ENCODE data around the gene ADAM11. TPM values are rescaled to one million over a fixed set of nuclear protein-coding genes. Genes with fewer than 3 reads are reported as not detected.

Gene ADAM11
- total and polyA plus RNA-seq, 12 donors, result 0.05 to 0.80 (median 0.32) TPM; not detected in 2

DNA sequence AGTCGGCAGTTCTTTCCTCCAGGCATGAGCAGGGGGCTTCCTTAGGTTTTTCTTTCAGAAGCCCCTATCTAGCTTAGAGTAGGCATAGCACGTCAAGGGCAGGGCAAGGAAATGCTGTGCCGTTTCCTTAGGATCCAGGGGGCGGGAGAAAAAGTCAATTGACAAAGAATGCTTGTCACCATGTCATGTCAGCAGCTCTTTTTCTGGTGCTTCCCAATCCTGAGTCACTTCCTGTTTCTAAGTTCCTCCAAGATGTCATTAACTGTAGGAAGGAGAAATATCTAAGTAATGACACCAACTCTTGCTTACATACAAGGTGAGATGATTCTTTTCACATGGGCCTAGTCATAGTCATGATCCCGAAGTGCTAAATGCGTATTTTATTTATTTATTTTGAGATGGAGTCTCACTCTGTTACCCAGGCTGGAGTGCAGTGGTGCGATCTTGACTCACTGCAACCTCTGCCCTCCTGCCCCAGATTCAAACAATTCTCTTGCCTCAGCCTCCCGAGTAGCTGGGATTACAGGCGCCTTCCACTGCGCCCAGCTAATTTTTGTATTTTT is 36.1 kb downstream of the ADAM11 start:
- 59 to 64% (median 62%) methylated on average over 10 of the region's 10 CpGs for WGBS, 4 donors
- Histone ChIP-seq H3K4me3 (no peak overlapping the region), H3K27me3 (no peaks in the 10 kb centered on the region), H3K36me3 (replicated peaks in 1 of 2) (no peaks in the 10 kb centered on the region), H3K9me3 (replicated peaks in 1 of 3) (no peaks in the 10 kb centered on the region), H3K27ac (peak overlapping the region in 2 of 5 donors; percentile 56 to 73), H3K4me1 (replicated peaks in 1 of 2) (no peaks in the 10 kb centered on the region)
- intact Hi-C loops (cut with DNase I), result no loop called here
- DNase-seq, result peak in 1 of 7 donors; percentile 33
- TF ChIP-seq POLR2A (IDR thresholded peaks at IDR 0.05), result no peak
- TF ChIP-seq, protein P1, sequence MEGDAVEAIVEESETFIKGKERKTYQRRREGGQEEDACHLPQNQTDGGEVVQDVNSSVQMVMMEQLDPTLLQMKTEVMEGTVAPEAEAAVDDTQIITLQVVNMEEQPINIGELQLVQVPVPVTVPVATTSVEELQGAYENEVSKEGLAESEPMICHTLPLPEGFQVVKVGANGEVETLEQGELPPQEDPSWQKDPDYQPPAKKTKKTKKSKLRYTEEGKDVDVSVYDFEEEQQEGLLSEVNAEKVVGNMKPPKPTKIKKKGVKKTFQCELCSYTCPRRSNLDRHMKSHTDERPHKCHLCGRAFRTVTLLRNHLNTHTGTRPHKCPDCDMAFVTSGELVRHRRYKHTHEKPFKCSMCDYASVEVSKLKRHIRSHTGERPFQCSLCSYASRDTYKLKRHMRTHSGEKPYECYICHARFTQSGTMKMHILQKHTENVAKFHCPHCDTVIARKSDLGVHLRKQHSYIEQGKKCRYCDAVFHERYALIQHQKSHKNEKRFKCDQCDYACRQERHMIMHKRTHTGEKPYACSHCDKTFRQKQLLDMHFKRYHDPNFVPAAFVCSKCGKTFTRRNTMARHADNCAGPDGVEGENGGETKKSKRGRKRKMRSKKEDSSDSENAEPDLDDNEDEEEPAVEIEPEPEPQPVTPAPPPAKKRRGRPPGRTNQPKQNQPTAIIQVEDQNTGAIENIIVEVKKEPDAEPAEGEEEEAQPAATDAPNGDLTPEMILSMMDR (IDR thresholded peaks at IDR 0.05), result no peak

DNA sequence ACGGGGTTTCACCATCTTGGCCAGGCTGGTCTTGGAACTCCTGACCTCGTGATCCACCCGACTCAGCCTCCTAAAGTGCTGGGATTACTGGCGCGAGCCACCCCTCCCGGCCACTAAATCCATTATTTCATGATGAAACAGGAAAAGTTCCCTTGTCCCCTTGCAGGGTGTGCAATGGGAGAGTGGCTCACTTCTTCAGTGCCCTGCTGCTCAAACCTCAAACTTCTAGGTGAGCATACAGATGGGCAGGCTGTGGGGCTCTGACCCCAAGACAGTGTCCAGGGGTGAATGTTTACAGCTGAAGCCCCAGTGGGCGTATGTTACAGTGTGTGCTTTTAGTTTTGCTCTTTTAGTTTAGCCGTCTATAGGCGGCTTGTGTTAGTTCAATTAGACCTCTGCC is 36.6 kb downstream of the ADAM11 start:
- H3K9me3 ChIP-seq (replicated peaks in 1 of 3), result no peaks in the 10 kb centered on the region
- intact Hi-C loops (cut with DNase I), result no loop called here
- no peak for TF ChIP-seq POLR2A (IDR thresholded peaks at IDR 0.05)
- TF ChIP-seq, protein P1 (IDR thresholded peaks at IDR 0.05), result no peak
- no peaks in the 10 kb centered on the region for H3K4me1 ChIP-seq (replicated peaks in 1 of 2)
- 78 to 90% (median 84%) methylated on average over 8 to 9 of the region's 9 CpGs for WGBS, 4 donors
- no peak overlapping the region for H3K4me3 ChIP-seq
- peak overlapping the region in 2 of 5 donors; percentile 56 to 73 for H3K27ac ChIP-seq
- no peaks in the 10 kb centered on the region for H3K36me3 ChIP-seq (replicated peaks in 1 of 2)
- DNase-seq, result no peak
- H3K27me3 ChIP-seq, result no peaks in the 10 kb centered on the region

DNA sequence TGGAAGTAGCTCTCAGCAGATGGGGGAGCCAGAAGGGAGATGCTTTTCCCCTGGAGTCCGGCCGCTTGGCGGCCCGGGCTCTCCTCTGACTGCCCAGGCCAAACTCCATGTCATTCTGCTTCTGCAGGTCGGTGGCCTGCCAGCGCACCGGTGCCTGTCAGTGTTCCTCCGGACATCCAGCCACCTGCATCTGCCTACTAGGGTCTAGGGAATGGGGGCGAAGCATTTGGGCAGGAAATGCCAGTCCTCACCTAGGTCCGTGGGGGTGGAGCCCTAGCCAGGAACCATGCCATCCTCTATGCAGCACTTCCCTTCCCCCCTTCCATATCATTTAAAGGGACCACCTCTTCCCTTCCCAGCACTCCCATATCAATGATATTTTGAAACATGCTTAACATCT is 37.1 kb downstream of the ADAM11 start:
- Histone ChIP-seq H3K4me3 (no peak overlapping the region), H3K27me3 (no peaks in the 10 kb centered on the region), H3K36me3 (replicated peaks in 1 of 2) (no peaks in the 10 kb centered on the region), H3K4me1 (replicated peaks in 1 of 2) (no peaks in the 10 kb centered on the region), H3K27ac (no peak overlapping the region), H3K9me3 (replicated peaks in 1 of 3) (no peaks in the 10 kb centered on the region)
- WGBS, 4 donors, result 69 to 89% (median 81%) methylated on average over 2 to 10 of the region's 10 CpGs
- intact Hi-C loops (cut with DNase I), result no loop called here
- DNase-seq, result no peak
- no peak for TF ChIP-seq POLR2A (IDR thresholded peaks at IDR 0.05)

DNA sequence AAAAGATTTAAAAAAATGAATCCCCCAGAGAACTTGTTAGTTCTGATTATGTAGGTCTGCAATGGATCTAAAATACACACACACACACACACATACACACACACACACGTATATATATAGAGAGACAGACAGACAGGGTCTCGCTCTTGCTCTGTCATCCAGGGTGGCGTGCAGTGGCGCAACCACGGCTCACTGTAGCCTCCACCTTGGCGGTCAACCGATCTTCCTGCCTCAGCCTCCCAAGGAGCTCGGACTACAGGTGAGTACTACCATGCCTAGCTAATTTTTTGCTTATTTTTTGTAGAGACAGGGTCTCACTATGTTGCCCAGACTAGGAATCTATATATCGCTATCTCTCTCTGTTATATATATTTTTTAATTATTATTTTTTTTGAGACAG is 37.9 kb downstream of the ADAM11 start:
- WGBS, 4 donors, result 91 to 95% (median 92%) methylated on average over 9 of the region's 9 CpGs

More for the DNA sequence above, 37.9 kb downstream of the ADAM11 start:
- Histone ChIP-seq H3K27me3 (no peaks in the 10 kb centered on the region), H3K36me3 (replicated peaks in 1 of 2) (no peaks in the 10 kb centered on the region), H3K9me3 (replicated peaks in 1 of 3) (no peaks in the 10 kb centered on the region), H3K27ac (no peak overlapping the region), H3K4me3 (no peak overlapping the region), H3K4me1 (replicated peaks in 1 of 2) (no peaks in the 10 kb centered on the region)
- intact Hi-C loops (cut with DNase I), result no loop called here
- TF ChIP-seq POLR2A (IDR thresholded peaks at IDR 0.05), result no peak
- TF ChIP-seq, protein P1 (IDR thresholded peaks at IDR 0.05), result no peak
- DNase-seq, result no peak

Data from adrenal gland (tissue), 12 donors.